Activated CD8-positive, alpha-beta memory T cell treated with anti-CD3 and anti-CD28 coated beads, Interleukin-2, amount 10 ng/mL, durations not matched to agents 7 days and 5 days (primary cell): Measurements from ENCODE around the gene PRAMEF8. TPM values are rescaled to one million over a fixed set of nuclear protein-coding genes. Genes with fewer than 3 reads are reported as not detected.
"Not testable (repeated sequence)": the region's sequence is repeated elsewhere in the genome, so short reads cannot be mapped to it uniquely, and the experiment has no call there.

Experiments
- ATAC-seq: fragments of 150-1000 bp; cut with Tn5 transposase; one replicate; pipeline ENCODE4 v1.10.0; 2021; ENCODE audit warnings: moderate library complexity
- CTCF ChIA-PET: fragments of 350-600 bp; sonication (Branson Sonifier 250); formaldehyde crosslinking; loops from one replicate; lab custom pipeline; 2021; ENCODE audit warnings: antibody characterized with exemption; lab: Charles Lee
- DNase-seq: peaks from one replicate; pipeline ENCODE4 v3.0.0-alpha.2; 2020
- H3K27ac Mint-ChIP-seq: one replicate; pipeline ENCODE4 v1.8.0; 2021; ENCODE audit warnings: mild to moderate bottlenecking, mixed read lengths
- H3K27me3 Mint-ChIP-seq: one replicate; pipeline ENCODE4 v1.8.0; 2021; ENCODE audit warnings: mixed read lengths
- H3K36me3 Mint-ChIP-seq: one replicate; pipeline ENCODE4 v1.8.0; 2021; ENCODE audit warnings: mild to moderate bottlenecking, mixed read lengths
- H3K4me1 Mint-ChIP-seq: one replicate; pipeline ENCODE4 v1.8.0; 2021; ENCODE audit warnings: mixed read lengths
- H3K4me3 Mint-ChIP-seq: one replicate; pipeline ENCODE4 v1.8.0; 2021; ENCODE audit warnings: mild to moderate bottlenecking, moderate library complexity, mixed read lengths
- H3K9me3 Mint-ChIP-seq: one replicate; pipeline ENCODE4 v1.8.0; 2022; ENCODE audit warnings: low read depth, mixed read lengths
- total RNA-seq, 2 experiments: library from RNA; stranded (reverse); gene quantifications; one replicate each; pipeline ENCODE4 v1.2.3, GENCODE V29; 2021

Gene PRAMEF8
- total RNA-seq, 2 experiments from 2014 or later = not detected

DNA sequence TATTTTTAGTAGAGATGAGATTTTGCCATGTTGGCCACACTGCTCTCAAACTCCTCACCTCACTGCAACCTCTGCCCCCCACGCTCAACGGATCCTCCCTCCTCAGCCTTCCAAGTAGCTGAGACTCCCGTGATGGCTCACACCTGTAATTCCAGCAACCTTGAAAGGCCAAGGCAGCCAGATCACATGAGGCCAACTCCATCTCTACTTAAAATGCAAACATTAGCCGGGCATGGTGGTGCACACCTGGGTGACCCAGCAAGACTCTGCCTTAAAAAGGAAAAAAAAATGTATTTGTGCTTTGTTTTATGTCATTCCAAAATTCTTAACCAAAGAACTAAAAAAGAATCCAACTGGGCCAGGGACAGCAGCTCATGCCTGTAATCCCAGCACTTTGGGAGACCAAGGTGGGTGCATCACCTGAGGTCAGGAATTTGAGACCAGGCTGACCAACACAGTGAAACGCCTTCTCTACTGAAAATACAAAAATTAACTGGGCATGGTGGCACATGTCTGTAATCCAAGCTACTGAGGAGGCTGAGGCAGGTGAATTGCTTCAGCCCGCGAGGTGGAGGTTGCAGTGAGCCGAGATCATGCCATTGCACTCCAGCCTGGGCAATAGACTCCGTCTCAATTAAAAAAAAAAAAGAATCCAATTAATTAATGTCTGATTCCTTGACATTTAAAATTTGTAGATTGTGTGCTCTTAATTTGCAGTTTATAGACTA, 41.2 kb downstream of the PRAMEF8 start:
- H3K4me3 Mint-ChIP-seq, DNase-seq, H3K9me3 Mint-ChIP-seq, H3K36me3 Mint-ChIP-seq, H3K4me1 Mint-ChIP-seq, H3K27ac Mint-ChIP-seq, ATAC-seq, H3K27me3 Mint-ChIP-seq, CTCF ChIA-PET: not testable (repeated sequence)

DNA sequence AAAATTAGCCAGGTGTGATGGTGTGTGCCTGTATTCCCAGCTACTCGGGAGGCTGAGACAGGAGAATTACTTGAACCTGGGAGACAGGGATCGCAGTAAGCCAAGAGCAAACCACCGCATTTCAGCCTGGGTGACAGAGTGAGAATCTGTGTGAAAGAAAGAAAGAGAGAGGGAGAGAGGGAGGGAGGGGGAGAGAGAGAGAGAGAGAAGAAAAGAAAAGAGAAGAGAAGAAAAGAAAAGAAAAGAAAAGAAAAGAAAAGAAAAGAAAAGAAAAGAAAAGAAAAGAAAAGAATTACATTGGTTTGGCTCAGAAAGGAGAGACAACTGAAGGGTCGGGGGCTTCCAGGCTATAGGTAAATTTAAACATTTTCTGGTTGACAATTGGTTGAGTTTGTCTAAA, 45.3 kb downstream of the PRAMEF8 start:
- H3K36me3 Mint-ChIP-seq, H3K4me3 Mint-ChIP-seq, CTCF ChIA-PET, H3K27ac Mint-ChIP-seq, H3K9me3 Mint-ChIP-seq, H3K27me3 Mint-ChIP-seq, DNase-seq, H3K4me1 Mint-ChIP-seq, ATAC-seq: not testable (repeated sequence)

DNA sequence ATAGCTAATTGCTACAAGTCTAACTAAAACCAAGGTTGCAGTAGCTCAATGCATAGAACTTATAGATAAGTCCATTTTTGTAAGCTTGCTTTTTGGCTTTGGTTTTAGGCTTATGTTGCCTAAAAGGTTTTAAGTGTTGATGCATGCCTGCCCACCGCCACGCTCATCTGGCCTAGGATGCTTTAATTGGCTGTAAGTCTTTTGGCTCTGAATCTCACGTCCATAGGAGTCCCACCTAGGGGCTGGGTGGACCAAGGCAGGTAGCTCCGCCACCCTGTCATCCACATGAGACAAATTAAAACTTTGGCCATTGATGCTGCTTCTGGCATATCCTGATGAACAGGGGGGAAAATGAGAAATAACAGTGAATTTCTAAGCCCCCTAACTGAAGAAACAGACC, 47.4 kb downstream of the PRAMEF8 start:
- ATAC-seq, H3K27me3 Mint-ChIP-seq, H3K4me3 Mint-ChIP-seq, H3K36me3 Mint-ChIP-seq, H3K9me3 Mint-ChIP-seq, H3K4me1 Mint-ChIP-seq, DNase-seq, H3K27ac Mint-ChIP-seq: not testable (repeated sequence)
- CTCF ChIA-PET = interaction anchor here (0.6 kb wide), 1 partner anchor 10 kb away, joined by 4 read pairs; no protein-coding TSS in a partner anchor

DNA sequence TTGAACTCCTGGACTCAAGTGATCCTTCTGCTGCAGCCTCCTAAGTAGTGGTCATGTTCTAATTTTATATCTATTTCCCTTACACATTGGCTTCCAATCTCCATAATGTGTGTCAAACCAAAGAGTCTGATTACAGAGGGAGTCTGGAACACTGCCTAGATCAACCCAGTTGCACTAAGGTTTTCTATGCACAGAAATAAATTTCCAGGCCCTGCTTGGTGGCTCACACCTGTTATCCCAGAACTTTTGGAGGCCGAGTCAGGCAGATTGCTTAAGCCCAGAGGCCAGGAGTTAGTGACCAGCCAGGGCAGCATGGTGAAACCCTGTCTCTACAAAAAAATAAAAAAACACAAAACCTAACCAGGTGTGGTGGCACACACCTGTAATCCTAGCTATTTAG, 50.9 kb downstream of the PRAMEF8 start:
- H3K36me3 Mint-ChIP-seq, ATAC-seq, H3K4me3 Mint-ChIP-seq, H3K27ac Mint-ChIP-seq, H3K9me3 Mint-ChIP-seq, CTCF ChIA-PET, H3K27me3 Mint-ChIP-seq, H3K4me1 Mint-ChIP-seq, DNase-seq: not testable (repeated sequence)

DNA sequence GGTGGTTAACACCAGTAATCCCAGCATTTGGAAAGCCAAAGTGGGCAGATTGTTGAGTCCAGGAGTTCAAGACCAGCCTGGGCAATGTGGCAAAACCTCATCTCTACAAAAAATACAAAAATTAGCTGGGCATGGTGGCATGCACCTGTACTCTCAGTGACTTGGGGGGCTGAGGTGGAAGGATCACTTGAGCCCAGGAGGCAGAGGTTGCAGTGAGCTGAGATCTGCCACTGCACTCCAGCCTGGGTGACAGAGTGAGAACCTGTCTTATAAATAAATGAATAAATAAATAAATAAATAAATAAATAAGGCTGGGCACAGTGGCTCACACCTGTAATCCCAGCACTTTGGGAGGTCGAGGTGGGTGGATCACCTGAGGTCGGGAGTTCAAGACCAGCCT, 52.9 kb downstream of the PRAMEF8 start:
- CTCF ChIA-PET, DNase-seq, ATAC-seq, H3K4me3 Mint-ChIP-seq, H3K27ac Mint-ChIP-seq, H3K36me3 Mint-ChIP-seq, H3K27me3 Mint-ChIP-seq, H3K4me1 Mint-ChIP-seq, H3K9me3 Mint-ChIP-seq: not testable (repeated sequence)

Other genes starting within 250 kb of the PRAMEF8 start
- gene PRAMEF27, start 228.6 kb downstream of the PRAMEF8 start, total RNA-seq = not detected
- gene HNRNPCL3, start 224.4 kb downstream of the PRAMEF8 start, total RNA-seq = not detected
- gene PRAMEF25, start 214.4 kb downstream of the PRAMEF8 start, total RNA-seq = not detected
- not detected for gene HNRNPCL2, start 168.3 kb downstream of the PRAMEF8 start, total RNA-seq
- gene PRAMEF26, start 129.1 kb downstream of the PRAMEF8 start, total RNA-seq = not detected
- gene HNRNPCL4, start 119.5 kb downstream of the PRAMEF8 start, total RNA-seq = not detected
- not detected for gene PRAMEF9, start 113.3 kb downstream of the PRAMEF8 start, total RNA-seq
- not detected for gene PRAMEF13, start 83.7 kb downstream of the PRAMEF8 start, total RNA-seq
- gene PRAMEF18, start 59.0 kb downstream of the PRAMEF8 start, total RNA-seq = not detected
- not detected for gene PRAMEF5, start 30.9 kb downstream of the PRAMEF8 start, total RNA-seq
- not detected for gene PRAMEF33, start 18.4 kb upstream of the PRAMEF8 start, total RNA-seq
- gene PRAMEF15, start 30.4 kb upstream of the PRAMEF8 start, total RNA-seq = not detected
- gene PRAMEF14, start 62.0 kb upstream of the PRAMEF8 start, total RNA-seq = not detected
- not detected for gene PRAMEF19, start 86.8 kb upstream of the PRAMEF8 start, total RNA-seq
- not detected for gene PRAMEF17, start 104.5 kb upstream of the PRAMEF8 start, total RNA-seq
- gene PRAMEF20, start 125.3 kb upstream of the PRAMEF8 start, total RNA-seq = not detected
- not detected for gene LRRC38, start 228.9 kb upstream of the PRAMEF8 start, total RNA-seq